MM.1S (cell line): ENCODE results near the gene PLD6.

ENCODE experiments used
- DNase-seq: peaks from one replicate; pipeline ENCODE4 v3.0.0-alpha.2; 2015
- H2AFZ ChIP-seq: fragments of 300-600 bp; sonication (generic); 2 replicates; pipeline ENCODE4 v1.6.0; 2016; ENCODE audit warnings: antibody characterized with exemption, low read length
- H3F3A ChIP-seq: fragments of 300-600 bp; sonication (generic); 2 replicates; pipeline ENCODE4 v1.6.1; 2016; ENCODE audit warnings: mild to moderate bottlenecking, antibody characterized with exemption, low read length, moderate library complexity, mixed read lengths; ENCODE audit not compliant: insufficient read depth
- H3K27ac ChIP-seq: fragments of 300-600 bp; sonication (generic); 2 replicates; pipeline ENCODE4 v1.5.1; 2016; ENCODE audit warnings: mild to moderate bottlenecking, low read length
- H3K27me3 ChIP-seq: fragments of 300-600 bp; sonication (generic); replicated peaks from 2 replicates; pipeline ENCODE4 v1.6.0; 2016; ENCODE audit warnings: low read length; ENCODE audit not compliant: insufficient read depth
- H3K36me3 ChIP-seq: fragments of 300-600 bp; sonication (generic); replicated peaks from 2 replicates; pipeline ENCODE4 v1.6.1; 2016; ENCODE audit warnings: mild to moderate bottlenecking, low read length, mixed read lengths; ENCODE audit not compliant: insufficient read depth
- H3K4me1 ChIP-seq: fragments of 300-600 bp; sonication (generic); 2 replicates; pipeline ENCODE4 v1.6.1; 2016; ENCODE audit warnings: low read length, mixed read lengths
- H3K4me2 ChIP-seq: fragments of 300-600 bp; sonication (generic); 2 replicates; pipeline ENCODE4 v1.6.0; 2016; ENCODE audit warnings: low read depth, low read length
- H3K4me3 ChIP-seq: fragments of 300-600 bp; sonication (generic); 2 replicates; pipeline ENCODE4 v1.5.1; 2016; ENCODE audit warnings: low read length, mixed read lengths
- H3K79me2 ChIP-seq: fragments of 300-600 bp; sonication (generic); 2 replicates; pipeline ENCODE4 v1.6.1; 2016; ENCODE audit warnings: mixed run types, low read length, mixed read lengths
- H3K9ac ChIP-seq: fragments of 300-600 bp; sonication (generic); 2 replicates; pipeline ENCODE4 v1.6.1; 2016; ENCODE audit warnings: low read length, mixed read lengths
- H3K9me2 ChIP-seq: fragments of 300-600 bp; sonication (generic); replicated peaks from 2 replicates; pipeline ENCODE4 v1.6.1; 2016; ENCODE audit warnings: mild to moderate bottlenecking, low read length, mixed read lengths; ENCODE audit not compliant: insufficient read depth
- H3K9me3 ChIP-seq: fragments of 300-600 bp; sonication (generic); replicated peaks from 2 replicates; pipeline ENCODE4 v1.6.1; 2016; ENCODE audit warnings: mild to moderate bottlenecking, low read length, mixed read lengths; ENCODE audit not compliant: insufficient read depth
- H4K20me1 ChIP-seq: fragments of 300-600 bp; sonication (generic); 2 replicates; pipeline ENCODE4 v1.6.1; 2016; ENCODE audit warnings: mild to moderate bottlenecking, low read length, moderate library complexity, mixed read lengths; ENCODE audit not compliant: insufficient read depth
- CTCF ChIP-seq: fragments of 300-600 bp; sonication (generic); IDR thresholded peaks from 2 replicates; pipeline ENCODE4 v1.5.1; 2016; ENCODE audit warnings: antibody characterized with exemption, low read length, mixed read lengths
- EZH2 ChIP-seq: fragments of 300-600 bp; sonication (generic); optimal IDR thresholded peaks from 2 replicates; pipeline ENCODE3; 2017; ENCODE audit warnings: low read depth, mild to moderate bottlenecking, antibody characterized with exemption, low read length, mixed read lengths
- EZH2phosphoT487 ChIP-seq: fragments of 300-600 bp; sonication (generic); IDR thresholded peaks from 2 replicates; pipeline ENCODE4 v1.6.1; 2018; ENCODE audit warnings: antibody characterized with exemption, low read length

Gene PLD6

GRCh38 chr17:17183744-17184143 lies 22.4 kb downstream of the PLD6 start:
- no peaks in the 10 kb centered on the region for H3K4me1 ChIP-seq
- no peak overlapping the region for H3K9ac ChIP-seq
- no peaks in the 10 kb centered on the region for H3K9me2 ChIP-seq
- H3K27me3 ChIP-seq = no peaks in the 10 kb centered on the region
- no peak for DNase-seq
- no peaks in the 10 kb centered on the region for H3F3A ChIP-seq
- H4K20me1 ChIP-seq = no peaks in the 10 kb centered on the region
- H3K4me2 ChIP-seq = no peak overlapping the region
- H3K9me3 ChIP-seq = no peaks in the 10 kb centered on the region
- 0 out of 2 replicates have a peak, but pooled peaks cover 2% of the 10 kb centered on the region for H3K36me3 ChIP-seq
- H3K27ac ChIP-seq = no peak overlapping the region
- no peak overlapping the region for H3K4me3 ChIP-seq
- no peak overlapping the region for H2AFZ ChIP-seq
- no peaks in the 10 kb centered on the region for H3K79me2 ChIP-seq
- TF ChIP-seq CTCF = no peak
- TF ChIP-seq EZH2phosphoT487 = no peak
- TF ChIP-seq EZH2 = no peak

- no peaks in the 10 kb centered on the region for H3K9me2 ChIP-seq
- H3K4me3 ChIP-seq = no peak overlapping the region
- TF ChIP-seq EZH2 (no peak), EZH2phosphoT487 (no peak), CTCF (no peak)
- no peak for DNase-seq
- H3F3A ChIP-seq = no peaks in the 10 kb centered on the region
- H3K4me2 ChIP-seq = no peak overlapping the region
- H3K79me2 ChIP-seq = no peaks in the 10 kb centered on the region
- 0 out of 2 replicates have a peak, but pooled peaks cover 2% of the 10 kb centered on the region for H3K36me3 ChIP-seq
- H3K9me3 ChIP-seq = no peaks in the 10 kb centered on the region
- H4K20me1 ChIP-seq = no peaks in the 10 kb centered on the region
- H3K27ac ChIP-seq = no peak overlapping the region
- no peaks in the 10 kb centered on the region for H3K27me3 ChIP-seq
- H3K9ac ChIP-seq = no peak overlapping the region
- H3K4me1 ChIP-seq = no peaks in the 10 kb centered on the region
- H2AFZ ChIP-seq = no peak overlapping the region
Measured at GRCh38 chr17:17182598-17183136, 23.5 kb downstream of the PLD6 start.

GRCh38 chr17:17181666-17182597 lies 24.2 kb downstream of the PLD6 start:
- Histone ChIP-seq H3K9ac (no peak overlapping the region), H3K79me2 (no peaks in the 10 kb centered on the region), H3K4me2 (no peak overlapping the region), H2AFZ (no peak overlapping the region), H3K36me3 (0 out of 2 replicates have a peak, but pooled peaks cover 2% of the 10 kb centered on the region), H3K9me3 (no peaks in the 10 kb centered on the region), H4K20me1 (no peaks in the 10 kb centered on the region), H3F3A (no peaks in the 10 kb centered on the region), H3K4me1 (no peaks in the 10 kb centered on the region), H3K27ac (no peak overlapping the region), H3K9me2 (no peaks in the 10 kb centered on the region), H3K4me3 (no peak overlapping the region), H3K27me3 (no peaks in the 10 kb centered on the region)
- no peak for DNase-seq
- TF ChIP-seq CTCF (no peak), EZH2phosphoT487 (no peak), EZH2 (no peak)
